SKM-1 (cell line): ENCODE results near the gene ST3GAL5.

ENCODE experiments used
- DNase-seq: peaks from one replicate; lab custom pipeline; 2025; ENCODE audit not compliant: unreplicated experiment; lab: John Stamatoyannopoulos, UW

Gene ST3GAL5

DNA sequence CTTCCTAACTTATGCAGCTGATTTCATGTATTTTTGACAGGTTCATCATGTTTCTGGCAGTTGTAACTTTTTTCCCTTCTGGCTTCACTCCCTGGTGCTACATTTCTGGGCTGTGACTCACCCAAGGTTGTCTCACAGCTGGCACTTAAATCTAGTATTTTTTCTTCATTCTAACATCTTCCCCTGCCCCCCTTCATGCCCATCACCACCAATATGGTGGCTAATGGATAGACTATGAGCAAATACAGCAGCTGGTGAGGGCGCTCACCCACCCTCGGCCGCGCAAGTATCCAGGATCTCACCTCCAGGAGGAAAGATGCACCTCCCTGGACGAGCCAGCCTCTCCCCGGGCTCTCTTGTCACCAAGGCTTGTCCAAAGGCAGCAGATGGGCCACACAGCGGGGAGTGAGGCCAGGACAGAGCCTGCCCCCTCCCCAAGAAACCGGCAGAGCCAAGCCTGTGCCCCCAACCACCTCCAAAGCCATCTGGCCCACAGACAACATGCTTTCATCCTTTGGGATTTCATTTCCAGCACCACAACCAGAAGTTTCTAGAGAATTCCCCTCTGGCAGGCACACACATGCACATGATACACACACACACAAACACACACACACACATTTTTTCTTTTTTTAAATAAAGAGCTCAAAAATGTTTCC is 95.9 kb downstream of the ST3GAL5 start:
- DNase-seq: no peak

- DNase-seq: no peak
Observed at GRCh38 chr2:85791704-85792565, 96.9 kb downstream of the ST3GAL5 start.

DNA sequence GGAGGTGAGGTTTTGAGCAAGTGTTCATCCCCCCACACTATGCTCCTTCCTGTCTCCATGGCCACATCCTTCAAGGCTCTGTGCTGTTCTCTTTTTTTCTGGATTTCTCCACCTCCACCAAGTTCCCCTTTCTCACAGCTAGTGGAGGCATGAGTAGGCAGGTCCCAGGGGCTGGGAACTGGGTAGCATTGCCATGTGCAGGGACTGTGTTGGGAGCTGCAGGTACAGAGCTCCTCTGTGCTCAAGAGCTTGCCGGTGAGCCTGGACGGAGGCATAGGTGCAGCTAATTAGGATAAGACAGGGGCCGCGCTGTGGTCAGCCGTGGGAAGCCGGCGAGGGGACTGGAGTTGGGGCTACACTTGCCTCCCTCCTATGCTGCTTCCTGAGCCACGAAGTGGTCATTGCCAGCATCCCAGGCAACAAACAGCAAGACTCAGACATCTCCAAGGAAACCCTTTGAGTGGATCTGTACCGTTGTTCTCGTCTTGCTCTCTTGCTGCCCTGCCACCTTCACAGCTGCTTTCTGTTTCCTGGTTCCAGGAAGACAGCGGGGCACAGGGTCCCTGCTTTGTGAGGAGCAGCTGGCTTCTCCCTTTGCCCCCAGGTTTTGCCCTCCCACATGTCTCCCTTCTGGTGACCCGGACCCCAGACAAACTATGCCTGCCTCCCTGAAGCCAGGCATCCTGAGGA is 98.1 kb downstream of the ST3GAL5 start:
- DNase-seq: peak; percentile 99

GRCh38 chr2:85790032-85790431 is 98.8 kb downstream of the ST3GAL5 start:
- DNase-seq: no peak

DNA sequence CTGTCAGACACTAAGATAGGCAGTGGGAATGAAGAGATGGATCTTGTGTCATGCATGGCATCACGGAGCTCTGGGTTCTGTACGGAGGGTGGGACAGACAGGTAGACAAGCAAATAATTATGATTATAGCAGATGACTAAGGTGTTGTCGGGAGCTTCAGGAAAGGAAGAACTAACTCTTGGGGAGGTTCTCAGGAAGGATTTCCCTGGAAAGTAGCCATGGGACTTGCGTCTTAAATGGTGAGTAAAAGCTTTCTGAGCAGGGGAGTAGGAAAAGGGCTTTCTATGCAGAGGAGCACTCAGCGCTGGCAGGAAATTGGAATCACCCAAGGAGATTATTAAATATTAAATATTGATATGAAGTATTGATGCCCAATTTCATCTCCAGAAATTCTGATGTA is 99.5 kb downstream of the ST3GAL5 start:
- no peak for DNase-seq

- no peak for DNase-seq
Observed at GRCh38 chr2:85788603-85789002, 100.2 kb downstream of the ST3GAL5 start.

- no peak for DNase-seq
Observed at GRCh38 chr2:85787981-85788340, 100.8 kb downstream of the ST3GAL5 start.

DNA sequence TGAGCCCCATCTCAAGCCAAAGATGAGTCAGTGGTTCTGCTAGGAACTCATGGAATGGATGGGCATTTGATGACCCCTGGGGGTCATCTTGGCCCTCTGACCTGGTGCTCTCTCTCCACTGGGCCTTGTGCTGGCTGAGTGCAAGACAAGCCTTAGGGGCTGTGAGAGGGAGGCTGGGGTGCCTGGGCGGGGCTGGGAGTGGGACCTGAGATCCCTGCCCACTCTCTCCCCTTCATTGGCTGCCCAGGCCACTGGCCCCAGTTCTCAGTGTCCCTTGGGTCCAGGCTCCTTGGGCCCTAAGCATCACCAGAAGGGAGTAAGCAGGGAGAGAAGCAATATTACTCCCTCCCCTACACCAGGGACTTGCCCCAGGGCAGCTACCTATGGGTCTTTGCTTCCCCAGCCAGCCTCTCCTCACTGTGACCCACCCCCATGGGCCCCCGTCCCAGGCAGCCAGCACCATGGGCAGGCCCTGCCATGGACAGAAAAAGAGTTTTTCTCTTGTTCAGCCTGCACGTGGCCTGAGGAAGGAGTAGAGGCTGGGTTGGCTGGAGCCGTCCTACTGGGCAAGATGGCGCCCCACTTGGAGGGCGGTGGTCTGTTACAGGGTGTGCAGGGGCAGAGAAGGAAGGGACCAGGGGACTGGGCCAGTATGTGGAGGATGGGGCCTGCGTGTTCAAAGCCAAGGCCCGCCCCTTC is 101.4 kb downstream of the ST3GAL5 start:
- no peak for DNase-seq
